ENCODE results near the gene PDE10A.
"Not testable (repeated sequence)": the region's sequence is repeated elsewhere in the genome, so short reads cannot be mapped to it uniquely, and the experiment has no call there.

PDE10A gene

DNA sequence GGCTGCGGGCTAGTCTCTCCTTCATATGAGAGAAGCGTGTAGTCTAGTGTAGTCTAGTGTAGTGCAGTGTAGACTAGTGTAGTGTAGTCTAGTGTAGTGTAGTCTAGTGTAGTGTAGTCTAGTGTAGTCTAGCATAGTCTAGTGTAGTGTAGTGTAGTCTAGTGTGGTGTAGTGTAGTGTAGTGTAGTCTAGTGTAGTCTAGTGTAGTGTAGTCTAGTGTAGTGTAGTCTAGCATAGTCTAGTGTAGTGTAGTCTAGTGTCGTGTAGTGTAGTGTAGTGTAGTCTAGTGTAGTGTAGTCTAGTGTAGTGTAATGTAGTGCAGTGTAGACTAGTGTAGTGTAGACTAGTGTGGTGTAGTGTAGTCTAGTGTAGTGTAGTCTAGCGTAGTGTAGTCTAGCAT, 44.1 kb downstream of the PDE10A start:
- DNase-seq = not testable (repeated sequence)

DNA sequence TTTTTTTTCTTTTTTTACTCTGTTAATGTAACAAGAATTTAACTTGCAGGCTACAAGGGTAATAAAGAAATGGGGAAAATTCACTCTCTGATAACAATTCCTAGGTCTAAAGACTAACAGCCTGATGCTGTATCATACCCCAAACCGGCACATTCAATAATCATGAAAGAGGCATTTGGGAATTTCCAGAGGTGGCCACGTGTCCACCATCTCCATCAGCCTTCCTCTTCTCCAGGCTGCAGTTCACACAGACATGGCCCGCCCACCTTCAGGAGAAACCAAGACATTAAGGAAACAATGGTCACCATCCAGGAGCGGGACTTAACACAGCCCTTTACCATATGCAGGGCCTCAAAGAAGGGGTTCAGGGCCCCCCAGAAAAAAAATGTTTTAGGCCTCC, 44.8 kb downstream of the PDE10A start:
- no peak for DNase-seq

DNA sequence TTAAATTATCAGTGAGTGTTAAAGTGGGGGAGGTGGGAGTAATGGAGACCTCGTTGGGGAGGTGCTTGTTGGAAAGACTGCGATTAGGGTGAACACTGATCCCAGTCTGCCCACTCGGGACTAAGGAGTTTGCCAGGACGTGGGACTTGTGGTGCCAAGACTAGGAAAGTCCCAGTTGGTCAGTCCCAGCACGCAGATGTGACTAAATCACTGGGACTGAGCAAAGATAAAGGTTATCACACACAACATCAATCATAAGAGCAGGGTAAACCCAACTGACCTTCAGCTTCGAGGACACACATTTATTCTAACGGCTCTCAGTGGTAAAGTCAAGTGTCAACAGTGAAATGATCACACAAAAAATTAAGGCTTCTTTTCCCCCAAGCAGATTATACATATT, 45.5 kb downstream of the PDE10A start:
- DNase-seq = no peak

- DNase-seq = no peak
Measured at GRCh38 chr6:165616116-165616515, 46.9 kb downstream of the PDE10A start.

DNA sequence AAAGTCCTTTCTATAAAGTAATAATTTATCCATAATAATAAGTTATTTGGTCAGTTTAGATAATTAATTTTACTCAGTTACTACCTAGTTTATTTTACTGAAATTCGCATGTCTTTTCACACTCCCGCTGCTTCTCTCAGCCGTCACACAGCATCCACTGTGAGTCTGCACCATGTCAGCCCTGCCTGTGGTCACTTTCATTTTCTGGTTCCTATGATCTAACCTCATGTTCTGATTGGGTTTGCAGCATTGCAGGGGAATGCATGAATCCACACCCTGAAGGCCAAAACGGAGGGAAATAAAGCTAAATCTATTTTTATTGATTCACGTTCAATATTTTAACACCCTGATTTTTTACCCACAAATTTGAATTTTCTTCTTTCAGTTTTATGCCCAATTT, 47.4 kb downstream of the PDE10A start:
- DNase-seq = no peak

DNA sequence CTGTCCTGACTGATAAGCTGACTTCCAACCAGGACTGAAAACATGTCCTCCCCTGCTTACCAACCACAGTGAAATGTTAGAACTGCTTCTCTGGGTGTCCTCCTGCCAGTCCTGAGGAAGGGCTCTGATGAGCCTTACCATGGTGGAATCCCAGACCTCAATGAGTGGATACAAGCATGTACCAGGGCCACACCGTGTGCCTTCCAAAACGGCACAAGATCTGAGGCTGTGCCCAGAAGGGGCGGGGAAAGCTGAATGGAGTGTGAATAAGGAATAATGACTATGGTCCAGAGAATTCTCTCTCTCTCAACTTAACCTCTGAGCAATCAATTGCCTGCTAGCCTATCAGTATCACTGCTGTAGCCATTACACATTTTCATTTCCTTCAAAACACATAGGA, 51.7 kb downstream of the PDE10A start:
- DNase-seq = no peak

GRCh38 chr6:165608577-165608976, 54.5 kb downstream of the PDE10A start:
- not testable (repeated sequence) for DNase-seq

DNA sequence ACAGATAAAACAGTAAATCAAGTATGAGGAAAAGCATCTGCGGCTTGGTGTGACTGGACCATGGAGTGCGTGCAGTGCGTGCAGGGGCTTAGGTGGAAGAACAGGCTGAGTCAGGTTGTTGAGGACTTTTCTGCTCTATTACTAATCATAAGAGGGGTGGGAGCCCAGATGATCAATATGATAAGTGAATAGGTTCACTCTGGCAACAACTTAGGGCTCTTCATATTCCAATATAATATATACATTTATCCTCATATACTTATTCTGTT, 56.4 kb downstream of the PDE10A start:
- no peak for DNase-seq

GRCh38 chr6:165605901-165606739, 56.9 kb downstream of the PDE10A start:
- no peak for DNase-seq

GRCh38 chr6:165605182-165605875, 57.7 kb downstream of the PDE10A start:
- DNase-seq = no peak

DNA sequence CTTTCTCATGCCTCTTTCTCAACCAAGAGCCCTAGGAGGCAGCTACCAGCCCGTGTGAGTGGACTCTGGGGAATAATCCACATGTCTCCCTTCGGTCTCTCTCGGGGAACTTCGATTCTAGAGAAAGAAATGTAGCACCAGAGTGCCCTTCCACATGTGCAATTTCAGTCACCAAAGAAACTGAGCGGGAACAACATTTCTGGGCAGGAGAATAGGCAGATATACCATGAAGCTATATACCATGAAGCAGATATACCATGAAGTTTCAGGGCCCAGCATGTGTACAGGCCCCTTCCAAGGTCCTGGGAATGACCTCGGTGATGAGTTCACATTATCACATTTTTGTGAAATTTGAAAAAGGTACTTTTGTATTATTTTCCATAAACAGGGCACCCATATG, 60.8 kb downstream of the PDE10A start:
- DNase-seq = no peak

GRCh38 chr6:165600606-165601005, 62.4 kb downstream of the PDE10A start:
- no peak for DNase-seq

GRCh38 chr6:165599596-165600487, 63.2 kb downstream of the PDE10A start:
- no peak for DNase-seq

DNA sequence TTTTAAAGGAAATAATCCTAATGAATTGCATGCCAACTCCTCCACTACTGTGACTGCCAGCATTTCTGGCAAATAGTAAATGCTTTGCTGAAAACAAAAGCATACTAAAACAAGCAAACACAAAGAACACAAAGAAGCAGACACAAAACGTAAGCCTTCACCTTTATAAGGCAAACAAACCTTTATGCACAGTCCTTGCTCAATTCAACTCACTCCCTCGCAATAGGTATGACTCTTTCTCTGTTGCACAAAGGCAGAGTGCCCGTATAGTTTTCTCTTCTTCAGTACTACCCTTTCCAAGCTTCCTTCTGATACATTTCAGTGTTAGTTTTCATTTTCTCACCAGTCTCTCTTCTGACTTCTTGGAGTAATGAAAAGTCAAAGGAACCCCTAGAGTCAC, 63.9 kb downstream of the PDE10A start:
- DNase-seq = no peak

DNA sequence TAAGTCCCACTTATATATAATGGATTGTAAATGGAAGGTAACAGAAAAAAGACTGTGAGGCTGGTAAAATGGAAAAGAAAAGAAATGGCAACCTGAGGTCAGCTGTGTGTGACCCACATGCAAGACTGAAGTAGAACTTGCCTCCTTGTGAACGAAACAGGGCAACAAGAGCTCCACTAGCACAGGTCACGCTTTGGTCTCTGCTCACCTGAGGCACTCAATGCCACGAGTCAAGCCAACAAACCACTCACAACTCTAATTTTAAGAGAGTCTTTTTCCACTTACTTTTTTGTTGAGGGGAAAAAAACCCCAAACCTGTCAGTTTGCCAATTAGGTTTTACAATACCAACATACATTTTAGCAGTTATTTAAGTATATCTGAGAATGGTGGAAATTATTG, 65.2 kb downstream of the PDE10A start:
- DNase-seq = no peak

GRCh38 chr6:165594584-165595333, 68.3 kb downstream of the PDE10A start:
- no peak for DNase-seq

DNA sequence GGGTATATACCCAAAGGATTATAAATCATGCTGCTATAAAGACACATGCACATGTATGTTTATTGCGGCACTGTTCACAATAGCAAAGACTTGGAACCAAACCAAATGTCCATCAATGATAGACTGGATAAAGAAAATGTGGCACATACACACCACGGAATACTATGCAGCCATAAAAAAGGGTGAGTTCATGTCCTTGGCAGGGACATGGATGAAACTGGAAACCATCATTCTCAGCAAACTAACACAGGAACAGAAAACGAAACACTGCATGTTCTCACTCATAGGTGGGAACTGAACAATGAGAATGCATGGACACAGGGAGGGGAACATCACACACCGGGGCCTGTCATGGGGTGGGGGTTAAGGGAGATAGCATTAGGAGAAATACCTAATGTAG, 70.1 kb downstream of the PDE10A start:
- DNase-seq = not testable (repeated sequence)

DNA sequence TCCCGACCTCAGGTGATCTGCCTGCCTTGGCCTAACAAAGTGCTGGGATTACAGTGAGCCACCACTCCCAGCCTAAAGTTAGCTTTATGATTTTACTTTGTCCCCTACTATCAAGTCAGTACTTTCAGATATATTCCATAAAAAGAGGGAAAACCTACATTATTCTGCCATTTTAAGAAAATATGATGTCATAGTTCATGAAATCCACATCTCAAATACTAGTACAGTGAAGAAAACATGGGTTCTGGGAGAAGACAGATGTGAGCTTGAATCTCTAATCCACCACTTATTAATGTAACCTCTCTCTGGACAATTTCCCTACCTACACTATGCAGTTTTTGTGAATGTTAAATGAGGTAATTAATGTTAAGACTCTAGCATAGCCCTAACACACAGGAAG, 74.5 kb downstream of the PDE10A start:
- DNase-seq = no peak

DNA sequence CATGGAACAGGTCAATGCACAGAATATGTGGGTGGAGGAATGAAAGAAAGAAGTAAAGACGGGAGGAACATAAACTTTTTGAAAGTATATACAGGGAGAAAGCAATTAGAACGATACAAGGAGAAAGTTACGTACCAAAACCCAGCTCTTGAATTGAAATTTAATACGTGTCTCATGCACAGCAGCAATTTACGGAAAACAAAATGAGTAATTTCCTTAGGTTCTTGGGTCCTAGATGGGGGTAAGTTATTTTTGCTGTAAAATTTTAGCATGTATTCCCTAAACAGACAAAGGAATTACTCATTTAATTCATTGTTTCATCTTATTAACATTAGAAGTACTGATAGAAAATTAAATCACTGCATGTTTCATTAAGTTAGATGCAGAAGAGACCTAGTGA, 75.8 kb downstream of the PDE10A start:
- no peak for DNase-seq

GRCh38 chr6:165586706-165587105, 76.3 kb downstream of the PDE10A start:
- DNase-seq = no peak

GRCh38 chr6:165585060-165585459, 78.0 kb downstream of the PDE10A start:
- no peak for DNase-seq

- no peak for DNase-seq
Measured at GRCh38 chr6:165584541-165584940, 78.5 kb downstream of the PDE10A start.

DNA sequence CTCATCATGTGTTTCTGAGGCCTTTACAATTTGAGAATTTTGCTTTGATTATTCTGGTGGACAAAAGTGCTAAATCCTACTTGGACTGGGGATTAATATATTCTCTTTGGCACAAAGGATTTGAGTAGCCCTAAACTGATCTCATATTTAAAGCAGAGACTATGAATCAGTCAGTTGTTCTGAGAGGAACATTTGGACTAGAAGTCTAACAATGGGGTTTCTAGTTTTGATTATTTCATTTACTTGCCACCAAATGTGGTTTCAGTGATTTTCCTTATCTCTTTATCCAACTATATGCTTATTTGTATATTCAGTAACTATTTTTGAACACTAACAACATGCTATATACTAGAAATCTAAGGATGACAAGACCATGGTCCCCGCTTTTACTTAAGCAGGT, 81.4 kb downstream of the PDE10A start:
- no peak for DNase-seq
